ENCODE results near the gene FAM184B.

DNA sequence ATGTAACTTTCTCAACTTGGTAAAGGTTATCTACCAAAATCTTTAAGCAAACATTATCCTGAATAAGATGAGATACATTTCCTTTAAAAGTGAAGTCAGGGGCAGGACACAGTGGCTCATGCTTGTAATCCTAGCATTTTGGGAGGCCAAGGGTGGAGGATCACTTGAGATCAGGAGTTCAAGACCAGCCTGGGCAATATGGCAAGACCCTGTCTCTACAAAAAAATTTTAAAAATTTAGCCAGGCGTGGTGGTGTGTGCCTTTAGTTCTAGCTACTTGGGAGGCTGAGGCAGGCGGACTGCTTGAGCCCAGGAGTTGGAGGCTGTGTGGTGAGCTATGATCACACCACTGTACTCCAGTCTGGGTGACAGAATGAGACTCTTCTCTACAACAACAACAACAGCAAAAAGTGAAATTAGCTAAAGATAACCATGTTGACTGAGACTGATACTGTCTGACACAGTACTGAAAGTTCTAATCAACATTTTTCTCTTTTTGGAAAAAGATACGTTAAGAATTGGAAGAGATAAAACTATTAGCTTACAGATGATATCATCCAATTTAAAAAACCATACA is 24.2 kb upstream of the FAM184B start:
- TF ChIP-seq EZH2phosphoT487 (IDR thresholded peaks at IDR 0.05; ENCODE audit: insufficient read depth, low read depth) (no peak), EZH2 (IDR thresholded peaks at IDR 0.05; ENCODE audit: insufficient read depth, poor library complexity, severe bottlenecking) (no peak)

Data from GM23248 (cell line).